Measurements from ENCODE around the gene DMGDH.

Gene DMGDH

GRCh38 chr5:79108792-79109191, 39.3 kb upstream of the DMGDH start:
- Histone ChIP-seq H2AK5ac (ENCODE audit: low read length) (no peak overlapping the region), H2BK15ac (replicated peaks; ENCODE audit: low read depth) (no peak overlapping the region), H3K27ac (ENCODE audit: low read depth, low read length) (no peak overlapping the region), H3K56ac (ENCODE audit: low read length) (no peak overlapping the region), H3K4me2 (ENCODE audit: low read length) (no peak overlapping the region), H3K79me1 (ENCODE audit: low read length) (no peaks in the 10 kb centered on the region), H2BK120ac (ENCODE audit: low read depth, low read length) (no peak overlapping the region), H3K9ac (ENCODE audit: low read length) (no peak overlapping the region), H2BK5ac (ENCODE audit: low read length) (no peak overlapping the region), H3K23ac (ENCODE audit: low read length) (no peak overlapping the region), H3K4me1 (ENCODE audit: control insufficient read depth, low read depth, low read length) (no peaks in the 10 kb centered on the region), H3K27me3 (ENCODE audit: insufficient read depth, low read length, poor library complexity) (peaks cover 20% of the 10 kb centered on the region), H4K8ac (ENCODE audit: low read depth, low read length) (no peak overlapping the region), H3K79me2 (ENCODE audit: control insufficient read depth, insufficient read depth, low read length) (no peaks in the 10 kb centered on the region), H3K4ac (ENCODE audit: low read depth, low read length) (no peak overlapping the region), H3K18ac (ENCODE audit: low read length) (no peak overlapping the region), H4K5ac (ENCODE audit: low read length) (no peak overlapping the region), H3K4me3 (ENCODE audit: low read length) (no peak overlapping the region), H3K36me3 (ENCODE audit: control insufficient read depth, insufficient read depth, low read length) (no peaks in the 10 kb centered on the region)
- no peak for DNase-seq
- no CpG with 5 or more reads among the region's 8 CpGs for WGBS (ENCODE audit: extremely low coverage, insufficient coverage, low lambda C conversion rate)

- Histone ChIP-seq H3K4me1 (ENCODE audit: control insufficient read depth, low read depth, low read length) (no peaks in the 10 kb centered on the region), H3K79me1 (ENCODE audit: low read length) (no peaks in the 10 kb centered on the region), H3K56ac (ENCODE audit: low read length) (no peak overlapping the region), H3K4me2 (ENCODE audit: low read length) (no peak overlapping the region), H2BK120ac (ENCODE audit: low read depth, low read length) (no peak overlapping the region), H4K5ac (ENCODE audit: low read length) (no peak overlapping the region), H2BK15ac (replicated peaks; ENCODE audit: low read depth) (no peak overlapping the region), H3K23ac (ENCODE audit: low read length) (no peak overlapping the region), H2AK5ac (ENCODE audit: low read length) (no peak overlapping the region), H2BK5ac (ENCODE audit: low read length) (no peak overlapping the region), H3K18ac (ENCODE audit: low read length) (no peak overlapping the region), H3K27me3 (ENCODE audit: insufficient read depth, low read length, poor library complexity) (peaks cover 20% of the 10 kb centered on the region), H3K79me2 (ENCODE audit: control insufficient read depth, insufficient read depth, low read length) (no peaks in the 10 kb centered on the region), H4K8ac (ENCODE audit: low read depth, low read length) (no peak overlapping the region), H3K9ac (ENCODE audit: low read length) (no peak overlapping the region), H3K27ac (ENCODE audit: low read depth, low read length) (no peak overlapping the region), H3K4me3 (ENCODE audit: low read length) (no peak overlapping the region), H3K36me3 (ENCODE audit: control insufficient read depth, insufficient read depth, low read length) (no peaks in the 10 kb centered on the region), H3K4ac (ENCODE audit: low read depth, low read length) (no peak overlapping the region)
- WGBS (ENCODE audit: extremely low coverage, insufficient coverage, low lambda C conversion rate), result no CpG with 5 or more reads among the region's 3 CpGs
- DNase-seq, result no peak
These were observed 38.6 kb upstream of the DMGDH start for GRCh38 chr5:79108086-79108485.

- Histone ChIP-seq H3K36me3 (ENCODE audit: control insufficient read depth, insufficient read depth, low read length) (no peaks in the 10 kb centered on the region), H3K9ac (ENCODE audit: low read length) (no peak overlapping the region), H3K18ac (ENCODE audit: low read length) (no peak overlapping the region), H3K23ac (ENCODE audit: low read length) (no peak overlapping the region), H3K4me1 (ENCODE audit: control insufficient read depth, low read depth, low read length) (no peaks in the 10 kb centered on the region), H2BK120ac (ENCODE audit: low read depth, low read length) (no peak overlapping the region), H3K4ac (ENCODE audit: low read depth, low read length) (no peak overlapping the region), H3K4me2 (ENCODE audit: low read length) (no peak overlapping the region), H3K79me1 (ENCODE audit: low read length) (no peaks in the 10 kb centered on the region), H3K27ac (ENCODE audit: low read depth, low read length) (no peak overlapping the region), H3K79me2 (ENCODE audit: control insufficient read depth, insufficient read depth, low read length) (no peaks in the 10 kb centered on the region), H2AK5ac (ENCODE audit: low read length) (no peak overlapping the region), H3K56ac (ENCODE audit: low read length) (no peak overlapping the region), H4K8ac (ENCODE audit: low read depth, low read length) (no peak overlapping the region), H2BK5ac (ENCODE audit: low read length) (no peak overlapping the region), H4K5ac (ENCODE audit: low read length) (no peak overlapping the region), H3K27me3 (ENCODE audit: insufficient read depth, low read length, poor library complexity) (peaks cover 12% of the 10 kb centered on the region), H2BK15ac (replicated peaks; ENCODE audit: low read depth) (no peak overlapping the region), H3K4me3 (ENCODE audit: low read length) (no peak overlapping the region)
- peak; percentile 9 for DNase-seq
- WGBS (ENCODE audit: extremely low coverage, insufficient coverage, low lambda C conversion rate), result no CpG with 5 or more reads among the region's 7 CpGs
These were observed 37.7 kb upstream of the DMGDH start for GRCh38 chr5:79107020-79107796.

GRCh38 chr5:79105868-79106267, 36.4 kb upstream of the DMGDH start:
- H3K4me3 ChIP-seq (ENCODE audit: low read length), result no peak overlapping the region
- H3K23ac ChIP-seq (ENCODE audit: low read length), result no peak overlapping the region
- H3K79me1 ChIP-seq (ENCODE audit: low read length), result no peaks in the 10 kb centered on the region
- no CpG with 5 or more reads among the region's 2 CpGs for WGBS (ENCODE audit: extremely low coverage, insufficient coverage, low lambda C conversion rate)
- no peak for DNase-seq
- no peak overlapping the region for H3K4me2 ChIP-seq (ENCODE audit: low read length)
- H3K56ac ChIP-seq (ENCODE audit: low read length), result no peak overlapping the region
- H3K4ac ChIP-seq (ENCODE audit: low read depth, low read length), result no peak overlapping the region
- H3K4me1 ChIP-seq (ENCODE audit: control insufficient read depth, low read depth, low read length), result no peaks in the 10 kb centered on the region
- no peak overlapping the region for H2BK15ac ChIP-seq (replicated peaks; ENCODE audit: low read depth)
- H2AK5ac ChIP-seq (ENCODE audit: low read length), result no peak overlapping the region
- no peak overlapping the region for H3K9ac ChIP-seq (ENCODE audit: low read length)
- H2BK120ac ChIP-seq (ENCODE audit: low read depth, low read length), result no peak overlapping the region
- no peaks in the 10 kb centered on the region for H3K36me3 ChIP-seq (ENCODE audit: control insufficient read depth, insufficient read depth, low read length)
- H3K79me2 ChIP-seq (ENCODE audit: control insufficient read depth, insufficient read depth, low read length), result no peaks in the 10 kb centered on the region
- H4K5ac ChIP-seq (ENCODE audit: low read length), result no peak overlapping the region
- H3K27ac ChIP-seq (ENCODE audit: low read depth, low read length), result no peak overlapping the region
- no peak overlapping the region for H3K18ac ChIP-seq (ENCODE audit: low read length)
- no peaks in the 10 kb centered on the region for H3K27me3 ChIP-seq (ENCODE audit: insufficient read depth, low read length, poor library complexity)
- H2BK5ac ChIP-seq (ENCODE audit: low read length), result no peak overlapping the region
- no peak overlapping the region for H4K8ac ChIP-seq (ENCODE audit: low read depth, low read length)

- no peak overlapping the region for H3K4me2 ChIP-seq (ENCODE audit: low read length)
- no peak overlapping the region for H3K18ac ChIP-seq (ENCODE audit: low read length)
- H3K56ac ChIP-seq (ENCODE audit: low read length), result no peak overlapping the region
- no peak overlapping the region for H3K4me3 ChIP-seq (ENCODE audit: low read length)
- no peak overlapping the region for H2BK15ac ChIP-seq (replicated peaks; ENCODE audit: low read depth)
- H3K79me2 ChIP-seq (ENCODE audit: control insufficient read depth, insufficient read depth, low read length), result no peaks in the 10 kb centered on the region
- no peaks in the 10 kb centered on the region for H3K79me1 ChIP-seq (ENCODE audit: low read length)
- no peak overlapping the region for H2BK5ac ChIP-seq (ENCODE audit: low read length)
- no peak overlapping the region for H3K4ac ChIP-seq (ENCODE audit: low read depth, low read length)
- WGBS (ENCODE audit: extremely low coverage, insufficient coverage, low lambda C conversion rate), result no CpG with 5 or more reads among the region's 3 CpGs
- no peak overlapping the region for H3K9ac ChIP-seq (ENCODE audit: low read length)
- H4K5ac ChIP-seq (ENCODE audit: low read length), result no peak overlapping the region
- no peak overlapping the region for H3K27ac ChIP-seq (ENCODE audit: low read depth, low read length)
- H2BK120ac ChIP-seq (ENCODE audit: low read depth, low read length), result no peak overlapping the region
- no peaks in the 10 kb centered on the region for H3K36me3 ChIP-seq (ENCODE audit: control insufficient read depth, insufficient read depth, low read length)
- no peaks in the 10 kb centered on the region for H3K4me1 ChIP-seq (ENCODE audit: control insufficient read depth, low read depth, low read length)
- H2AK5ac ChIP-seq (ENCODE audit: low read length), result no peak overlapping the region
- H4K8ac ChIP-seq (ENCODE audit: low read depth, low read length), result no peak overlapping the region
- no peak overlapping the region for H3K23ac ChIP-seq (ENCODE audit: low read length)
- DNase-seq, result peak; percentile 55
- H3K27me3 ChIP-seq (ENCODE audit: insufficient read depth, low read length, poor library complexity), result no peaks in the 10 kb centered on the region
These were observed 24.3 kb upstream of the DMGDH start for GRCh38 chr5:79093762-79094161.

GRCh38 chr5:79091064-79091463, 21.6 kb upstream of the DMGDH start:
- Histone ChIP-seq H3K4me2 (ENCODE audit: low read length) (no peak overlapping the region), H3K27ac (ENCODE audit: low read depth, low read length) (no peak overlapping the region), H3K23ac (ENCODE audit: low read length) (no peak overlapping the region), H3K9ac (ENCODE audit: low read length) (no peak overlapping the region), H3K56ac (ENCODE audit: low read length) (no peak overlapping the region), H3K4me3 (ENCODE audit: low read length) (no peak overlapping the region), H3K4me1 (ENCODE audit: control insufficient read depth, low read depth, low read length) (no peaks in the 10 kb centered on the region), H2AK5ac (ENCODE audit: low read length) (no peak overlapping the region), H2BK15ac (replicated peaks; ENCODE audit: low read depth) (no peak overlapping the region), H2BK120ac (ENCODE audit: low read depth, low read length) (no peak overlapping the region), H4K5ac (ENCODE audit: low read length) (no peak overlapping the region), H3K27me3 (ENCODE audit: insufficient read depth, low read length, poor library complexity) (no peaks in the 10 kb centered on the region), H2BK5ac (ENCODE audit: low read length) (no peak overlapping the region), H3K18ac (ENCODE audit: low read length) (no peak overlapping the region), H3K36me3 (ENCODE audit: control insufficient read depth, insufficient read depth, low read length) (no peaks in the 10 kb centered on the region), H3K4ac (ENCODE audit: low read depth, low read length) (no peak overlapping the region), H3K79me2 (ENCODE audit: control insufficient read depth, insufficient read depth, low read length) (no peaks in the 10 kb centered on the region), H3K79me1 (ENCODE audit: low read length) (no peaks in the 10 kb centered on the region), H4K8ac (ENCODE audit: low read depth, low read length) (no peak overlapping the region)
- WGBS (ENCODE audit: extremely low coverage, insufficient coverage, low lambda C conversion rate), result no CpG with 5 or more reads among the region's 3 CpGs
- no peak for DNase-seq

Data from mesendoderm (in vitro differentiated cells).